ENCODE measurements around the gene ZIC1. TPM values are rescaled to one million over a fixed set of nuclear protein-coding genes. Genes with fewer than 3 reads are reported as not detected.

ZIC1 gene
- total RNA-seq, 1 experiment from 2014 or later, result not detected

DNA sequence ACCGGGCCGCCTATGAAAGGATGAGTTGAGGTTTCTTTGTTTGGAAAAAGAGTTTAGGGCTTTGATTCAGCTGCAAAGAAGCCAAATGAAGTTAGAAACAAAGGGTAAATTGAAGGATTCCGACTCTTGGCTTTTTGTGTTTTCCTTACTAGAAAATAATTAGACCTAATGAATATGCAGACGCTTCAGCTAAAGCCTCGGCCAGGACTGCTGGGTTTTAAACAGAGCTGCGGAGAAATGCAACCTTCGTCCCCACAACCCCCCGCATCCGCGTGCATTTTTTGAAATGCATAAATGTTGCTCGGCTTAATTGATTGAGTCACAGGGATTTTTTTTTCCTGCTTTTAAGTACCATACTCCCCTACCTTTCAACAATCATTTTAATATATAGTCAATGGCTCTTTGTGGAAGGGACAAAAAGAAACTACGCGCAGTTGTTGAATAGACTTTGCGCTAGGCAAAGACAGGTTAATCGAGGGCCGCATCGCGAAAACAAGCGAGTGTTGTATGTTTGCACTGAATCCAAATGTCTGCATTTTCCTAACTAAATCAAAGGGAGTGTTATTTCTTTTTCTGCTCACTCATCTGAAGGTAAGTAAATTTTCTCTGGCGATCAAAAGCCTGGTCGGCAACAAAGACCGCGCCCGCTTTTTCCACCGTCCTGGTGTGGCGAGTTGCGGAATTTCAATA lies 1.5 kb upstream of the ZIC1 start:
- DNase-seq (ENCODE audit: extremely low read depth, low read depth), result no peak

DNA sequence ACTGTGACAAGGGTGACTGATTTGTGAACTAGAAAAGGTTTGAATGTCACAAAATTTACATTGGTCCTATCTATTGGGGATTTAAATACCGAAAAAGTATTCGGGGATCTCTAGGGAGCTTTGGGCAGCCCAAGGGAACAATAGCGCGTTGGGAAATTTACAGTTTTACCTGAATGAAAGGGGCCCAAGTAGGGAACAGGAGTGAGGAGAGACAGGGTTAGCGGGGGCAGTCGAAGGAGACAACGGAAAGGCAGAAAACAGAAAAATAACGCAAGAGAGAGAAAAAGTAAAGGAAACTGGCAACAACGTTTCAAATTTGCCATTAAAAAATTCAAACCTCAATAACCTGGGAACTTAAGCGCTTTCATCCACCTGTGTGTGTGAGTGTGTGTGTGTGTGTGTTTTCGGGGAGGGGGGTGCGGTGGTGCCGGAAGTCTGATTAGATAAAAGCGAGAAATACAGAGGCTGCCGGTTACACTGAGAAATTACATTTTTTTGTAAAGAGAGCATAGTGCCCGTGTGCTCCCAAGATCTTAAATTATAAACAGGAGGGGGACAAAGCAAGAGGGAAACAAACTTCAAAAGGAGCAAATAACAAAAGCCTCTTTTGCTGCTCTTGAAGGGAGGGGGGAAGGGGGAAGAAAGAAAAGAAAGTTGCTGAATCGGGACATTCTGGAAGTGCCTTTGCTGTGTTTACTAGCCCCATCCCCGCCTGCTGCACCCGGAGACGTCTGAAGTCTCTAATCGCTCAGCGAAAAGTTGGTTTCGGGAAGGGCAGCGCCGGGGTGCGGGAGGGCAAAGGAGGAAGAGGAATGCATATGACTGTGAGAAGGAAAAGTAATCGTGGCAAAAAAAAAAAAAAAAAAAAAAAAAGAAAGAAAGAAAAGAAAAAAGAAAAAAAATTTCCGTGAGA lies 721 bp upstream of the ZIC1 start:
- no peak for DNase-seq (ENCODE audit: extremely low read depth, low read depth)

DNA sequence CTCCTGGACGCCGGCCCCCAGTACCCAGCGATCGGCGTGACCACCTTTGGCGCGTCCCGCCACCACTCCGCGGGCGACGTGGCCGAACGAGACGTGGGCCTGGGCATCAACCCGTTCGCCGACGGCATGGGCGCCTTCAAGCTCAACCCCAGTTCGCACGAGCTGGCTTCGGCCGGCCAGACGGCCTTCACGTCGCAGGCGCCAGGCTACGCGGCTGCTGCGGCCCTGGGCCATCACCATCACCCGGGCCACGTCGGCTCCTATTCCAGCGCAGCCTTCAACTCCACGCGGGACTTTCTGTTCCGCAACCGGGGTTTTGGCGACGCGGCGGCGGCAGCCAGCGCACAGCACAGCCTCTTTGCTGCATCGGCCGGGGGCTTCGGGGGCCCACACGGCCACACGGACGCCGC lies 956 bp downstream of the ZIC1 start:
- DNase-seq (ENCODE audit: extremely low read depth, low read depth), result no peak

DNA sequence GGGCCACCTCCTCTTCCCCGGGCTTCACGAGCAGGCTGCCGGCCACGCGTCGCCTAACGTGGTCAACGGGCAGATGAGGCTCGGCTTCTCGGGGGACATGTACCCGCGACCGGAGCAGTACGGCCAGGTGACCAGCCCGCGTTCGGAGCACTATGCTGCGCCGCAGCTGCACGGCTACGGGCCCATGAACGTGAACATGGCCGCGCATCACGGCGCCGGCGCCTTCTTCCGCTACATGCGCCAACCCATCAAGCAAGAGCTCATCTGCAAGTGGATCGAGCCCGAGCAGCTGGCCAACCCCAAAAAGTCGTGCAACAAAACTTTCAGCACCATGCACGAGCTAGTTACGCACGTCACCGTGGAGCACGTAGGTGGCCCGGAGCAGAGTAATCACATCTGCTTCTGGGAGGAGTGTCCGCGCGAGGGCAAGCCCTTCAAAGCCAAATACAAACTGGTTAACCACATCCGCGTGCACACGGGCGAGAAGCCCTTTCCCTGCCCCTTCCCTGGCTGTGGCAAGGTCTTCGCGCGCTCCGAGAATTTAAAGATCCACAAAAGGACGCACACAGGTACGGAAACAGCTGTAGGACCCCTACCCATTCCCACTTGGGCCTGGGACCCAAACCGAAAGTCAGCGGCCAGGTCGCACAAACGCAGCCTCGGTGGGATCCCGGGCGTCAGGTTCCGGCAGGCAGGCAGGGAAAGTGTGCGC lies 1.5 kb downstream of the ZIC1 start:
- no peak for DNase-seq (ENCODE audit: extremely low read depth, low read depth)

DNA sequence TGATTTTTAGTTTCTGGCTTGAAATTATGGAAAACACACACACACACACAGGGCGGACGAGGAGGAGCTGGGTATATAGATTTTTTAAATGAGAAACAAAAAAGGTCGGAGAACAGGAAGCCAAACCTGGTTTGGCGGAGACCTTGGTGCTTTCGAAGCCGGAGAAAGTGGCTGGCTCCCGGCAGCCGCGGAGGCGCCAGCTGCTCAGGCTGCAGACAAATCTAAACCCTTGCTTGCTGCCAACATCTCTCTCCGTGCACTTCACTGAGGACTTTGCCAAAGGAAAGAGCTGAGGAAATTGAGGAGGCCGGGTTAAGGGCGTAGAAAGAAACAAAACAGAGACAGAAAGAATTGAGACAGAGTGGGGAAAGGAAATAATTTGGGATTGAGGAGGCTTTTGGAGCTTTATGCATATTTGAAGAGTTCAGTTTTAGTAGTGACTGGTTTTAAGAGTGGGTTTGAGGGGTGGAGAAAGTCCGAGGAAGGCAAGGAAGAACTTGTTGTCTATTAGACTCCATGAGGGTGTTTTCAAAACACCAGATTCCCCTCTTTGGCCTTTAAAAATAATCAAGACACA lies 2.2 kb downstream of the ZIC1 start:
- no peak for DNase-seq (ENCODE audit: extremely low read depth, low read depth)

DNA sequence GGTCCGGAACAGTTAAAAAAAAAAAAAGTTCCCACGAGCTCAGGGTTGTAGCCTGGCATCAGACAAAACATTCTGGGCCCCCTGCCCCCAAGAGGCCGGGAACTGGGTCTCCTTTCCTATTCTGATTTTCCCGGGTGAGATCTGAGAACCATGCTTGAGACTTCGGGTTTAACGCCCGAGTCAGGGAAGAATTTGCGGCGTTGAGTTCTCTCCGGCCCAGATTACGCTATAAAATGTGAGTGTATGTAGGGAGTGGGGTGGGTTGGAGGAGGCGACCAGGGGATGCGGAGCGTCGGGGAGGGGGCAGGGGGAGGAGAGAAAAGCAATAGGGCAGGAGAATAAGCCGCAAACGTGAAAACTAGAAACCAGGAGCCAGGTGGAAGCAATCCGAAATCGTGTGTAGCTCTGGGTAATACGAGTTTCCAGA lies 2.7 kb downstream of the ZIC1 start:
- DNase-seq (ENCODE audit: extremely low read depth, low read depth), result no peak

DNA sequence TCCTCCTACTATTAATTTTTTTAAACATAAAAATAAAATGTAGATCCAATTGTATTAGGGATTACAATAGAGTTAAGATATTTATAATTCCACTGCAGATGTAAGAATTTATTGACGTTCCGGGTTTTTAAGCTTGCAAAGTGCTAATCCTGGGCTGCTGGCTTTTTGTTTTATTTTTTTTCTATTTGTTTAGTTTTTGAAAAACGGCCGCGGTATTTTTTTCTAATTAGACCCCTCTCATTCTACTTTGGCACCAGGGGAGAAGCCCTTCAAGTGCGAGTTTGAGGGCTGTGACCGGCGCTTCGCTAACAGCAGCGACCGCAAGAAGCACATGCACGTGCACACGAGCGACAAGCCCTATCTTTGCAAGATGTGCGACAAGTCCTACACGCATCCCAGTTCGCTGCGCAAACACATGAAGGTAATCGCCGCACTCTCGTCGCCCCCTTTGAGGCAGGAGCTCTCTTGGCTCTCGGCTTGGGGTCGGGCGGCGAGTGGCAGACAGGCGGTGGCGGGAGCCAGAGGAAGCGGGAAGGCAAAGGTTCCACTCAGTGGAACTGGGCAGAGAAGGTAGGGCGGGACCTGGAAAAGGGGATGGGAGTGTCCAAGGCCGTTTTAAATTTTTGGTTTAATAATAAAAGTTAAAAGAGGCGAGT lies 3.2 kb downstream of the ZIC1 start:
- no peak for DNase-seq (ENCODE audit: extremely low read depth, low read depth)

DNA sequence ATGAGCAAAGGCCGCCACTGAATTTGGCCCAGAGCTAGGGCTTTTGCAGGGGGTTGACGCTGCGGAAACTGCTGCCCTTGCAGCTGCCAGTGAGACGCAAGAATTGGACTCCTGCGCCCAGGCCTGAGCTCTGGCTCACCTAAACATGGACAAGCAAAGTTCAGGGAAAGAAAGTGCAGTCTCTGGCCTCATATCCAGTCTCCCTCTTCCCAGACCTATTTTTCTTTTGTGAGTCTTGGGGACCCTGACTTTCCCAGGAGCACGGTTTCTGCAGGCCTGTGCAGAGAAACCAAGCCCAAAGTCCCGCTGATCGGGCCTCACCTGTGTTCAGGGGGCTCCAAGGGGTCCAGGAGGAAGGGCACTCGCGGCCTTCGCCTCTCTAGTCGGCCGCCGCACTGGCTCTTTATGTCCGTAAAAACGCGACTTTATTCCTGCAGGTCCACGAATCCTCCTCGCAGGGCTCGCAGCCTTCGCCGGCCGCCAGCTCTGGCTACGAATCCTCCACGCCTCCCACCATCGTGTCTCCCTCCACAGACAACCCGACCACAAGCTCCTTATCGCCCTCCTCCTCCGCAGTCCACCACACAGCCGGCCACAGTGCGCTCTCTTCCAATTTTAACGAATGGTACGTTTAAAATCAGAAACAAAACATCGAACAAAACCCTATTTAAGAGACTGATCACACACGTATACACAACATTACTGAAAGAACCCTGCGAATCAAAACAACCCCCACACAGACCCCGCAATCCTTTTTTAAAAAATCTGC lies 3.9 kb downstream of the ZIC1 start:
- no peak for DNase-seq (ENCODE audit: extremely low read depth, low read depth)

DNA sequence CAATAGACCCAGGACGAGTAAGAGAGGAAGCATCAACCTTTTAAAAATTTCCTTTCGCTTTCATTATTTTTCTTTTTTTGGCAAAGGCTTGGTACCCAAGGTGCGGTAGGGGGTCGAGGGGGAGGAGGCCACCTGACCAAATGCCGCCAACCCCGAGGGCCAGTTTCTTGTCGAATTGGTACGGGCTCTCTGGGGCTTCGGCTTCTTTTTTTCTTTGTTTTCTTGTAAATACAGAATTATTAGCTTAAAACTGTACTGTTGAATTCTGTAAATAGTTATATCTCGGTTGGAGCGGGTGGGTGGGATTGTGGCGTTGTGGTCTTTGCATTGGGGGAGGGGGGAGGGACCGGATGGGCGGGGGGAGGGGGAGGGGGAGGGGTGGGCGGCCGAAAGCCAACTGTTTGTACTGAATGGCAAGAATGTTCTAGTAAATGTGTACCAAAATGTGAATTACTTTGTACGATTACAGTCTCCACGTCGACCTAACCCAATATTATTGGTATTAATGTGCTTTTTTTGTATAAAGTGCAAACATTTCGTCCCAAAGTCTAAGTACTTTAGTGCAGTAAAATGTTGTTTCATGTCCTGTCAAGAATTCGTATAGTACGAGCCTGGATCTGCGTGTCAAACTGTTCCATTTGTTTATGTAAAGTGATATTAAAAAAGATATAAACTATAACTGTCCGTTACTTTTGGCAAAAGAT lies 4.7 kb downstream of the ZIC1 start:
- no peak for DNase-seq (ENCODE audit: extremely low read depth, low read depth)

DNA sequence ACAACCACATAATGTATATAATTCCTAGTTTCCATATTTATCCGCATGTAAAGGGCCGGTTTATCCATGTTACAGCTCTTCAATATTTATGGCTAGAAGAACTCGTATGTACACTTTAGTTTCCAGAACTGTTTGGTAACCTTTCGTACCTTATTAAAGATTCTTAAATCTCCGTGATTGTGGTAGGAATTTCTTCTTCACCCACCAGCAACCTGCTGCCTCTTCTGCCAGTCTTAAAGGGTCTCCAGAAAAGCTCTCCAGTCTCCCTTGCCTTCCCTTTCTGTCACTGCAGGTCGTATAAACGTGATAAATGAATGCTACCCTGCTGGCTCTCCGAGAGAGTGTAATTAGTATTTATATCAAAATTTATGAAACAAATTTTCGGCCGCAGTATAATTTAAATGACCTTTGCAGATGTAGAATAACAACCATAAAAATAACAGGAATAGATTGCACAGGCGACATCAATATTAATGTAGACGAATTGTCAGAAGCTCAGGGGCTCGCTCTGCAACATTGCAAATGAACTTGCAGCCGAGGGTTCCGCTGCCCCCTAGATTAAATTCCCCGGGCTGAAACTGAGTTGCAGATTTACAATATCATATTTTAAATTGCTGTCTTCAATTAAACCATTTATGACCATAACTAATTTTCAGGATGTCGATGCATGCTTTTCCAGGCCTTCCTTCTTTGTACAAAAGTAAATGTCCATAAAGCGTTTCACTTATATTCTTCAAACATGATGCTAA lies 5.4 kb downstream of the ZIC1 start:
- no peak for DNase-seq (ENCODE audit: extremely low read depth, low read depth)

DNA sequence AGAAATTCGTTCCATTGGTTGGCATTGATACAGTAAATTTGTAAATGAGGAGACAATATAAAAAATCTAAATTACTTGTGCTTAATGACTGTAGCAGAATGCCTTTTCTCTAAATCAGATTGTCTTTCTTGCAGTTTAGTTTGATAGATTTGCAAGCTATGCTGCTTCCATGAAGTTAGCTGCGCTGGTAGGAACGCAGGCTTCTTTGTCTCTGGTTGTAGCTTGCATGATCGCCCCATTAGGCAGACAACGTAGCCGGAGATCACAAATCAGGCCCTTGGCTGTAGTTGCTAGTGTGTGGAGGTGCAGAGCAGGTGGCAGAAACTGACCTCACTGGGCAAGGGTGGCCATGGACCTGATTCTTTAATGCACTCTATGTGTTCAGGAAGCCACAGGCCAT lies 6.1 kb downstream of the ZIC1 start:
- DNase-seq (ENCODE audit: extremely low read depth, low read depth), result no peak

DNA sequence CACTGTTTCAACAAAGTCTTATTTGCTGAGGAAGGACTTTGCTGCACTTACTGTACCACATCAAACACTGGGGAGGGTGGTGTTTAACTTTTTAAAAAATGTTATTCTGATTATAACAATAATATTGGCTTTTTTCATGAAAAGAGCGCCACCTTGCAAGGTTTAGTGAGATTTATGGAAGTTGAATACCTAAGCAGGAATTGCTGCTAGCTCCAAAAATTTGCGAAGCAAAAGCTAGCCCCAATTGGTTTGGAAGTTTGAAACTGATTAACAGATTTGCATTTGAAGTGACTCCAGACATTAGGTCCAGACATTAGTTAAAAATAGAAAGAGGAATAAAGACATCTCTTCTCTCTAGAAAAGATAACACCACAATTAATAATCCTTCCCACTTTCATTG lies 6.7 kb downstream of the ZIC1 start:
- DNase-seq (ENCODE audit: extremely low read depth, low read depth), result no peak

DNA sequence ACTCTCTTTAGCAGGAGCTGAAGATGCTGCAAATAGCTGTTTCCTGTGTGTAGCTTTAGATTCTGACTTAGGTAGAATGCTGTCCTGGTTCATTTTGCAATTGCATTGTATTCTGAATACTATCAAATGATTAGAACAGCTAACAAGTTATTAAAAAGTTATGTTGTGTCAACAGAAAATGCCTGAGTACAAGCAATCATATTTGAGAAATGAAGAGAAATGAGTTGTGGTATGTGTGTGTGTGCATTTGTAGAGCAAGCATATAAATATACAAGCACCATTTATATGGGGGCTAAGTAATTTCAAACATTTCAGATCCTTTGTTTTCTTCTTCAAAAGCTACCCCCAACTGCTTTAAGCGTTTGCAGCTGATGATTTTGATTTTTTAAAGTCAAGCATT lies 7.8 kb downstream of the ZIC1 start:
- DNase-seq (ENCODE audit: extremely low read depth, low read depth), result no peak

DNA sequence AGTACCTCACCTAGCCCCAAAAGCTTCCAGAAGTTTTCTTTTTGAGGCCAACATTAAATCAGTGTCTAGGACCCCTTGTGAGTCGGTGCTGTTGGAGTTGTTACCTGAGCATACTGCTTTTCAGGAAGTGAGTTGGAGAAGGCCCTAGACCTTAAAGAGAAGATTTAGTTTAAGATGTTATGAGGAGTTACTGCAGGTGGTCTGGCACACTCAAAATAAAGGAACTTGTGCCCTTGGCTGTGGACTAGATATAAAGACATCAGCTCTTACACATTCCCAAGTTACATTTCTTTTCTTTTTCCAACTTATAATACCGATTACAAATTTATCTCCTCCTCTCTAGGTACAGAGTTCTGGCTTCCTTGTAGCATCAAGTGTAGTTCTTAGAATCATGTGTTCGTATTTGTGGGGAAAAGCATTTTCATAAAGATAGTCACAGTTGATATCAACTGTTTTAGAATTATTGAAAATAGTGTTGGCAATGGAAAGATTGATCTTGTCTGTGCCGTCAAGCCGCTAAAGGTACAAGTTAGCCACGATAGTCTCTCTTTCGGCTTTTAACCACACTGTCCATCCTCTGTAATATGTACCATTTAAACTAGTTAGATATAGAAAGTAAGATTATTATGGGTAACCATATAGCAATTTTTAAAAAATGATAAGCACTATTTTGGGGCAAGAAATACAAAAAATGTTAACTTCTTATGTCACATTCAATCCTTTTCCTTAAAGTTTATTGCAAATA lies 8.6 kb downstream of the ZIC1 start:
- no peak for DNase-seq (ENCODE audit: extremely low read depth, low read depth)

DNA sequence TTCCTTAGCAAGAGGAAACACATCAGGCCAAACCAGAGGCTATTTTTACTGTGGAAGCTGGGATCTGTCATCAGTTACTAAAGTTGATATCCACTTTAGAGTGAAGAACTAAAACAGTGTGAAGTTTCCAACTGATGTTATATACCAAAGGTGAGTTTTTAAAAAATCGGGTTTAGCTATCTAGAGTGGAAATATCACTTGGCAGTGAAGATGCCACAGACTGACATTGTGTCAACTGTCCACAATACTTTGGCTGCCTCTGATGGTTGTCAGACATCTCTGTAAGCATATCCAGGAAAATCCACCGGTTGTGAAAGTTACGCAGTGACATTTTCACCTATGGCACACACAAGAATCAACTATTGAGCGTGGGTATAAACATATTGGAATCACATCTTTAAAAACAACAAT lies 9.2 kb downstream of the ZIC1 start:
- DNase-seq (ENCODE audit: extremely low read depth, low read depth), result no peak

DNA sequence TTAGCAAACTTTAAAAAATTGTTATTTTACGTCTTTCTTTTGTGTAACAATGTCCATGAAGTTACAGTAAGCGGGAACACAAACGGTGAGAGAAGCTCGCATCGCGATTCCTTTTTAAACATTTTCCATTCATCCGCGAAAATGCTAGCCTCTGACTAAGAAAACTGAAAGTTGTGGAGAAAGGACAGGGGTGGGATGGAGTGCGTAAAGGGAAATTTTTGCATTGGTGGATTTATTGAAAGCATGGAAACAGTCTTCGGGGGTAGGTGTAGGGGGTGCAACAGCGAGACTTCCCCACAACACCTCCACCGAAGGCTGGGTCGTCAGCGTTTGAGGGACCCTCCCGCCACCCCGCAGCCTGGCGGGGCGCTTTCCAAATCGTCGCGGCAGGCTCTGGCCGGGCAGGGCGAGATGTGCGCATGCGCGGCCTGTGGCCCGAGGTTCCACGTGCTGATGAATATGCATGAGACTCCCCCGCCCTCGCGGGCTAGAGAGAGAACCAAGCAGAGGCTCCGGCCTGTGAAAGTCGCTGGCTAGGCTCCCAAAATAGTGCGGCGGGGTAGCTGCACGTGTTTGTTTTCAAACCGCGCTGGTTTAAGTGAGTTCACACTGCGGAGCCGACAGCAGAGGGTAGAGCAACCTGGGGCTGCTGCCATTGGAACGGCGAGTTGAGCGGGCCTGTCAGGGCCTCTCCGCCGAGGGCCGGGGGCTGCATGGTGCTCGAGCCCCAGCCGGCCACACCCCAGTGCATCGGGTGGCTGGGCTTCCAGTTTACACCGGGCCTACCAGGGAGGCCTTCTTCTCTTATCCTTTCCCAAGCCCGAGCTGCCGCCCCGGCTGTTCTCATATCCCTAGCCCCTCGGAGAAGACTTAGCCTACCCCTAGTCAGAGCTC lies 9.9 kb downstream of the ZIC1 start:
- DNase-seq (ENCODE audit: extremely low read depth, low read depth), result no peak

DNA sequence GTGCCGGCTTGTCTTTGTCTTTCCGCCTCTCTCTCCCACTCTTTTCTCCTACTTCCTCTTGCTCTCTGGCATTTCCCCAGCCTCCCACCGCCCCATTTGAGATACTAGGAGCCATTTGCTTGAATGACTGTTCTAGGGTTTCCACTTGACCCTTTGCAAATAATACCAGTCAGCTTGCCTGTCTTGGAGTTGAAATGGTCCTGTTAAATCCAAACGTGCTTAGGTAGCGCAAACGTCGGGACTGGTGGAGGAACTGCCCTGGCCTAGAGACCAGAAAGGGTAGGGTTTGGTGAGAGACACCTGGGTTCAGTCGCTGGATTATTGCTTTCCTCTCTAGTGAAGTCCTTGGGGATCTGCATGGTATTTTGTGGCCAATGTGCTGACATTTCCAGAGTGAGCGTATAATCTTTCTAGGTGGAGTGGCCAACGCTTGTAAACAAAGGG lies 10.6 kb downstream of the ZIC1 start:
- no peak for DNase-seq (ENCODE audit: extremely low read depth, low read depth)
